Activated naive CD8-positive, alpha-beta T cell (primary cell): ENCODE measurements around the gene CCDC141.

Experiments
- H3K27ac Mint-ChIP-seq: one replicate; pipeline ENCODE4 v1.8.0; 2021; ENCODE audit warnings: mixed read lengths
- H3K27me3 Mint-ChIP-seq: one replicate; pipeline ENCODE4 v1.8.0; 2021; ENCODE audit warnings: mixed read lengths
- H3K36me3 Mint-ChIP-seq: one replicate; pipeline ENCODE4 v1.8.0; 2021; ENCODE audit warnings: mixed read lengths
- H3K4me1 Mint-ChIP-seq: one replicate; pipeline ENCODE4 v1.8.0; 2021; ENCODE audit warnings: low read depth, mixed read lengths
- H3K4me3 Mint-ChIP-seq: one replicate; pipeline ENCODE4 v1.8.0; 2021; ENCODE audit warnings: mild to moderate bottlenecking, mixed read lengths
- H3K9me3 Mint-ChIP-seq: one replicate; pipeline ENCODE4 v1.8.0; 2021; ENCODE audit warnings: low read depth, mixed read lengths

Gene CCDC141

GRCh38 chr2:178891265-178891958 lies 158.5 kb downstream of the CCDC141 start:
- Mint-ChIP-seq H3K27ac (no peak overlapping the region), H3K4me3 (no peak overlapping the region), H3K4me1 (peaks cover 12% of the 10 kb centered on the region), H3K9me3 (no peaks in the 10 kb centered on the region), H3K27me3 (no peaks in the 10 kb centered on the region), H3K36me3 (peaks cover 3% of the 10 kb centered on the region)

- Mint-ChIP-seq H3K4me1 (no peaks in the 10 kb centered on the region), H3K4me3 (no peak overlapping the region), H3K27ac (no peak overlapping the region), H3K9me3 (no peaks in the 10 kb centered on the region), H3K36me3 (peaks cover 17% of the 10 kb centered on the region), H3K27me3 (no peaks in the 10 kb centered on the region)
These were observed 163.9 kb downstream of the CCDC141 start for GRCh38 chr2:178886006-178886405.

- Mint-ChIP-seq H3K4me3 (no peak overlapping the region), H3K4me1 (no peaks in the 10 kb centered on the region), H3K36me3 (peaks cover 22% of the 10 kb centered on the region), H3K9me3 (no peaks in the 10 kb centered on the region), H3K27ac (no peak overlapping the region), H3K27me3 (no peaks in the 10 kb centered on the region)
These were observed 165.5 kb downstream of the CCDC141 start for GRCh38 chr2:178884440-178884839.

- Mint-ChIP-seq H3K36me3 (peaks cover 22% of the 10 kb centered on the region), H3K9me3 (no peaks in the 10 kb centered on the region), H3K4me3 (no peak overlapping the region), H3K27me3 (no peaks in the 10 kb centered on the region), H3K4me1 (no peaks in the 10 kb centered on the region), H3K27ac (no peak overlapping the region)
These were observed 167.1 kb downstream of the CCDC141 start for GRCh38 chr2:178882666-178883440.

- Mint-ChIP-seq H3K36me3 (peaks cover 24% of the 10 kb centered on the region), H3K9me3 (no peaks in the 10 kb centered on the region), H3K27me3 (no peaks in the 10 kb centered on the region), H3K27ac (no peak overlapping the region), H3K4me1 (no peaks in the 10 kb centered on the region), H3K4me3 (no peak overlapping the region)
These were observed 168.9 kb downstream of the CCDC141 start for GRCh38 chr2:178881075-178881474.

GRCh38 chr2:178880257-178880656 lies 169.7 kb downstream of the CCDC141 start:
- Mint-ChIP-seq H3K27ac (no peak overlapping the region), H3K4me1 (no peaks in the 10 kb centered on the region), H3K9me3 (no peaks in the 10 kb centered on the region), H3K36me3 (peaks cover 24% of the 10 kb centered on the region), H3K27me3 (no peaks in the 10 kb centered on the region), H3K4me3 (no peak overlapping the region)

- peaks cover 17% of the 10 kb centered on the region for H3K36me3 Mint-ChIP-seq
- H3K4me1 Mint-ChIP-seq: no peaks in the 10 kb centered on the region
- no peak overlapping the region for H3K4me3 Mint-ChIP-seq
- no peak overlapping the region for H3K27ac Mint-ChIP-seq
- H3K9me3 Mint-ChIP-seq: no peaks in the 10 kb centered on the region
- H3K27me3 Mint-ChIP-seq: no peaks in the 10 kb centered on the region
These were observed 172.1 kb downstream of the CCDC141 start for GRCh38 chr2:178877874-178878273.

GRCh38 chr2:178874529-178875240 lies 175.3 kb downstream of the CCDC141 start:
- Mint-ChIP-seq H3K36me3 (peaks cover 8% of the 10 kb centered on the region), H3K27me3 (no peaks in the 10 kb centered on the region), H3K9me3 (no peaks in the 10 kb centered on the region), H3K4me3 (no peak overlapping the region), H3K27ac (no peak overlapping the region), H3K4me1 (peaks cover 9% of the 10 kb centered on the region)

- no peaks in the 10 kb centered on the region for H3K27me3 Mint-ChIP-seq
- peaks cover 9% of the 10 kb centered on the region for H3K4me1 Mint-ChIP-seq
- H3K4me3 Mint-ChIP-seq: no peak overlapping the region
- H3K36me3 Mint-ChIP-seq: peaks cover 13% of the 10 kb centered on the region
- no peaks in the 10 kb centered on the region for H3K9me3 Mint-ChIP-seq
- H3K27ac Mint-ChIP-seq: no peak overlapping the region
These were observed 176.0 kb downstream of the CCDC141 start for GRCh38 chr2:178873912-178874311.

- Mint-ChIP-seq H3K9me3 (no peaks in the 10 kb centered on the region), H3K27ac (no peak overlapping the region), H3K36me3 (peaks cover 13% of the 10 kb centered on the region), H3K27me3 (no peaks in the 10 kb centered on the region), H3K4me1 (peaks cover 9% of the 10 kb centered on the region), H3K4me3 (no peak overlapping the region)
These were observed 178.4 kb downstream of the CCDC141 start for GRCh38 chr2:178871536-178871935.

- Mint-ChIP-seq H3K27me3 (no peaks in the 10 kb centered on the region), H3K4me3 (no peak overlapping the region), H3K4me1 (peaks cover 9% of the 10 kb centered on the region)
These were observed 179.2 kb downstream of the CCDC141 start for GRCh38 chr2:178870703-178871102.

GRCh38 chr2:178865999-178866398 lies 183.9 kb downstream of the CCDC141 start:
- no peaks in the 10 kb centered on the region for H3K9me3 Mint-ChIP-seq
- no peak overlapping the region for H3K27ac Mint-ChIP-seq
- no peaks in the 10 kb centered on the region for H3K27me3 Mint-ChIP-seq
- H3K4me1 Mint-ChIP-seq: no peaks in the 10 kb centered on the region
- peaks cover 28% of the 10 kb centered on the region for H3K36me3 Mint-ChIP-seq
- no peak overlapping the region for H3K4me3 Mint-ChIP-seq

More at GRCh38 chr2:178870703-178871102, 179.2 kb downstream of the CCDC141 start:
- Mint-ChIP-seq H3K9me3 (no peaks in the 10 kb centered on the region), H3K36me3 (peaks cover 14% of the 10 kb centered on the region), H3K27ac (no peak overlapping the region)

GRCh38 chr2:178865146-178865936 lies 184.6 kb downstream of the CCDC141 start:
- Mint-ChIP-seq H3K4me1 (no peaks in the 10 kb centered on the region), H3K36me3 (peaks cover 28% of the 10 kb centered on the region), H3K4me3 (no peak overlapping the region), H3K27ac (no peak overlapping the region), H3K27me3 (no peaks in the 10 kb centered on the region), H3K9me3 (no peaks in the 10 kb centered on the region)

- no peaks in the 10 kb centered on the region for H3K9me3 Mint-ChIP-seq
- peaks cover 25% of the 10 kb centered on the region for H3K36me3 Mint-ChIP-seq
- H3K4me1 Mint-ChIP-seq: no peaks in the 10 kb centered on the region
- no peaks in the 10 kb centered on the region for H3K27me3 Mint-ChIP-seq
- H3K27ac Mint-ChIP-seq: no peak overlapping the region
- H3K4me3 Mint-ChIP-seq: no peak overlapping the region
These were observed 185.9 kb downstream of the CCDC141 start for GRCh38 chr2:178863856-178864620.
